ENCODE measurements around the gene ZNF106.

ZNF106 gene

DNA sequence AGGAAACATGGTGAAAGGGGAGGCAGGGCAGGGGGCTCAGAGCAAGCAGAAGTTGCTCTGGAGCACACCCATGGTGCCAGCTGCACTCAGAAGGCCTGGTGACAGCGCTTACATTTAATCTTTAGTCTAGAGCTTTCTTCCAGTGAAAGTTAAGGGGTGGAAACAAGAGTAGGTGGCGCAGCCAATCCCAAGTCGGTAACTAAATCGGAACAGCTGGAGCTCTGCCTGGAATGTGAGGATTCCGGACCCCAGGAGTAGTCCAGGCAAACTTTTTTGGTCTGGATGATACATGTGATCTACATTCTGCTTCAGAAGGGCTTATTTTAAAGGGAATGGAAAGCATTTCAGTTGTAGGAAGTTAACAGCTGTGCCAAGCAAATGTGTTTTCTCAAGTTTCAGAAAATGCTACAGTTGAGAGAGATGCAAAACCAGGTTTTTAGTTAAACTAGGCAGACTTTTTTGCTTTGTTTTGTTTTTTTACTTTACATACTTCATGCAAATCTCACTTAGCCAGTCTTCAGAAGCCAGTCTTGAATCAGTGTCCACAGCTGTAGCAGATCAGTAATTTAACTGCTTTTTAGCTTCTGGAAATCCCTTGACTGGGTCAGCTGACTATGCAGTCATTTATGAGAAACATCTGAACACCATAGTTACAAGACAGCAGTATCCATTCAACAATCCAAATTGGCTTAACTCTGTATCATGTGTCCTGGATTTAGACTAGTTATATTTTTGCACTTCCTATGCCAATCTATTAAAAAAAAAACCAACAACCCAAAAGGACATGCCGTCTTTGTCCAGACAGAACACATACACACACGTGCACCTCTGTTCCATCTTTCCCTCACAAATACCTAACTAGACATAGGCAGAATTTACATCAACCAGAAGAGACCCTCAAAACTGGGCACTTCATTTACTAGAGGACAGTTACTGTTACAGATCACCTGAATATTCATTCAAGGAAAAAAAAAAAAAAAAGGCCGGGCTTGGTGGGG, 33.2 kb downstream of the ZNF106 start:
- TF ChIP-seq, protein P1, sequence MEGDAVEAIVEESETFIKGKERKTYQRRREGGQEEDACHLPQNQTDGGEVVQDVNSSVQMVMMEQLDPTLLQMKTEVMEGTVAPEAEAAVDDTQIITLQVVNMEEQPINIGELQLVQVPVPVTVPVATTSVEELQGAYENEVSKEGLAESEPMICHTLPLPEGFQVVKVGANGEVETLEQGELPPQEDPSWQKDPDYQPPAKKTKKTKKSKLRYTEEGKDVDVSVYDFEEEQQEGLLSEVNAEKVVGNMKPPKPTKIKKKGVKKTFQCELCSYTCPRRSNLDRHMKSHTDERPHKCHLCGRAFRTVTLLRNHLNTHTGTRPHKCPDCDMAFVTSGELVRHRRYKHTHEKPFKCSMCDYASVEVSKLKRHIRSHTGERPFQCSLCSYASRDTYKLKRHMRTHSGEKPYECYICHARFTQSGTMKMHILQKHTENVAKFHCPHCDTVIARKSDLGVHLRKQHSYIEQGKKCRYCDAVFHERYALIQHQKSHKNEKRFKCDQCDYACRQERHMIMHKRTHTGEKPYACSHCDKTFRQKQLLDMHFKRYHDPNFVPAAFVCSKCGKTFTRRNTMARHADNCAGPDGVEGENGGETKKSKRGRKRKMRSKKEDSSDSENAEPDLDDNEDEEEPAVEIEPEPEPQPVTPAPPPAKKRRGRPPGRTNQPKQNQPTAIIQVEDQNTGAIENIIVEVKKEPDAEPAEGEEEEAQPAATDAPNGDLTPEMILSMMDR (IDR thresholded peaks at IDR 0.05; ENCODE audit: extremely low read depth, insufficient read depth, missing control alignments), result no peak
- DNase-seq (ENCODE audit: low spot score), result peak; percentile 31
- in situ Hi-C loops (cut with MboI; ENCODE audit: low pct_unique_long_range_greater_than_20kb, low sequenced_read_pairs, unreplicated experiment), result no loop called here

DNA sequence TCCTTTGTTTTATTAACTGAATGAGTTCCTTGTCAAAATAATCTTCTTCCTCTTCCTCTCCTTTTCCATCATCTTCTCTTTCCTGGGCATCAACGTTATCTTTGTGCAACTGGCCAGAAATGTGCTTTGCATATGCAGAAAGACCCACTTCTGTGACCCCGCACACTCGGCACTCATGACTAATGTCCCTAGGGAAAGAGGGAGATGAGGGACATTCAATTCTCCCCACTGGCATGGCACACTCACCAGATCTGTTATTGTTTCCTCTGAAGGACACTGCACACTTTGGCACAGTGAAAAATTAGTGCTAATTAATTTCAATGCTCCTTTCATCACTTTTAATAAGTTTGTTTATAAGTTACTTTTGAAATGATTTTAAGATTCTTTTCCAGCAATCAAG, 34.0 kb downstream of the ZNF106 start:
- TF ChIP-seq, protein P1 (IDR thresholded peaks at IDR 0.05; ENCODE audit: extremely low read depth, insufficient read depth, missing control alignments), result no peak

DNA sequence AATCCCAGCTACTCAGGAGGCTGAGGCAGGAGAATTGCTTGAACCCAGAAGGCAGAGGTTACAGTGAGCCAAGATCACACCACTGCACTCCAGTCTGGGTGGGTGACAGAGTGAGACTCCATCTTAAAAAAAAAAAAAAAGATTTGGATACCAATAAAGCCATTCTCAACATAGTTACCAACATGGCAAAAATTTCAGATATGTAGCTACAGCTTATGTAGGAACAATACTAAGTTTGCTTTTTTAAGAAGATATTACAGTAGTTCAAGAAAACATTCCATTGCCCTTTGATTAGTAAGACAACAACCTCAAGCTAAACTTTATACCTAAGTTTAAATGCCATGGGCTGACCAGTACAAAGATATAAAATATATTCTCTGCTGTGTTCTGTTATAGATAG, 34.4 kb downstream of the ZNF106 start:
- TF ChIP-seq, protein P1 (IDR thresholded peaks at IDR 0.05; ENCODE audit: extremely low read depth, insufficient read depth, missing control alignments), result no peak
- no peak for DNase-seq (ENCODE audit: low spot score)
- in situ Hi-C loops (cut with MboI; ENCODE audit: low pct_unique_long_range_greater_than_20kb, low sequenced_read_pairs, unreplicated experiment), result no loop called here

More for the DNA sequence above, 34.0 kb downstream of the ZNF106 start:
- DNase-seq (ENCODE audit: low spot score), result no peak
- in situ Hi-C loops (cut with MboI; ENCODE audit: low pct_unique_long_range_greater_than_20kb, low sequenced_read_pairs, unreplicated experiment), result no loop called here

DNA sequence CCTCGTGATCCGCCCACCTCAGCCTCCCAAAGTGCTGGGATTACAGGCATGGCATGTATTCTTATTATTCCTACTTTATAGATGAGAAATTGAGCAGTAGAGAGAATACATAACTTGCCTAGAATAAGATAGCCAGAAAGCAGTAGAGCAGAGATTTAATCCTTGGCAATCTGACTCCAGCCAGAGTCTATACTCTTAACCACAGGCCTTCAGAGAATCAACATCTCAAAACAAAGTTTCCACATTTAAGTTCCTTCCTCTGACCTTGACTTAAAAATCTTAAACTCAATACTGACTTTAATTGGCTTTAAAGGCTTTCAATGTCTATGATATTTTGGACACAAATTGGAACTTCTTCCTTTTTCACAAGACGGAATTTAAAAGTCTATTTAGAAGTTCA, 37.1 kb downstream of the ZNF106 start:
- in situ Hi-C loops (cut with MboI; ENCODE audit: low pct_unique_long_range_greater_than_20kb, low sequenced_read_pairs, unreplicated experiment), result no loop called here
- TF ChIP-seq, protein P1 (IDR thresholded peaks at IDR 0.05; ENCODE audit: extremely low read depth, insufficient read depth, missing control alignments), result no peak
- no peak for DNase-seq (ENCODE audit: low spot score)

DNA sequence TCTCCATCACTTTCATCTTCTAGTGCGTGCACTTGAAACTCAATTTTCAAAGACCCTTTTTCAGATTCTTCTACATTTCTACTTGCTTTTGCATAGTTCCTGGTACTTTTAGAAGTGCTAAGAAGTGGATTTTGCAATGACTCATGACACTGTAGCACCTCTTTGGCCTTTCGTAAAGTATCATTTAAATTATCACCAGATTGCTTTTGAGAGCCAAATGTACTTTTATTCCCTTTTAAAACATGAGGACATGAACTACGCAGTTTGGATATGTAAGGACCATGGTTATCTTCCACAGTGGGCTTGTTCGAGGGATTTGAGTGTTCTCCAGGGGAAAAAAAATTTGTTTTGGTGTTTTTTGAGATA, 40.5 kb downstream of the ZNF106 start:
- no peak for DNase-seq (ENCODE audit: low spot score)
- TF ChIP-seq, protein P1 (IDR thresholded peaks at IDR 0.05; ENCODE audit: extremely low read depth, insufficient read depth, missing control alignments), result no peak
- in situ Hi-C loops (cut with MboI; ENCODE audit: low pct_unique_long_range_greater_than_20kb, low sequenced_read_pairs, unreplicated experiment), result no loop called here

DNA sequence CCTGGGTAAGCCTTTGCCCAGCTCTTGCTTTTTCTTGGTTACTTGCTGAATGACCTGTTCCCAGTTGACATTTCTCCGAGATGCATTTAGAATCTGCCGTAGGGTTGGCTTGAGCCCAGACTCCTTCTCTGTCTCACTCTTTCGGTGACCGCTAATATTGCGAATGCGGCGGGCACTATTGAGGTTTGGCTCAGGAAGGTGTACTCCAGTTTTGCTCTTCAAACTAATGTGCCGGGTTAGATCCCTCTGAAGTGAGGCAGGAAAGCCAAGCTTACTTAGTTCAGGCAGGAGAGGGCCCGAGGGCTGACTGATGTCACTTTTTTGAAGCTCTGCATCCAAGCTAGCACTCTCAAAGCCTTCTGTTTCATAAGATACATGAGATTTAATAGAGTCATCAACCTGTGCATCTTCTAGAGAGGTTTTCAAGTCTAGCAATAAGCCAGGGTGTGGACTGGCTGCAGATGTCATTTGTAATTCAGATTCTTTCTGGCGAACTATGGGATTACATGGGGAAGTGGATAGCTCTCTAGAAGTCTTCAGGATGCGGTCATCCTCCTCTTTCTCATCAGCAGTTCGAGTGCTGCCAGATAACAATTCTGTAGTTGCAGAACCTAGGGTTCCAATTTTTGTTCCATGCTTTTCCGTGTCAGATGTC, 41.0 kb downstream of the ZNF106 start:
- DNase-seq (ENCODE audit: low spot score), result no peak
- in situ Hi-C loops (cut with MboI; ENCODE audit: low pct_unique_long_range_greater_than_20kb, low sequenced_read_pairs, unreplicated experiment), result no loop called here
- TF ChIP-seq, protein P1 (IDR thresholded peaks at IDR 0.05; ENCODE audit: extremely low read depth, insufficient read depth, missing control alignments), result no peak

Measured in GM13977 (cell line).